Left hindlimb (tissue), 1 donor: ENCODE measurements around the gene DUSP9.

Experiments used
- DNase-seq: peaks from one replicate; pipeline ENCODE4 v3.0.0-alpha.2; 2018

Gene DUSP9

DNA sequence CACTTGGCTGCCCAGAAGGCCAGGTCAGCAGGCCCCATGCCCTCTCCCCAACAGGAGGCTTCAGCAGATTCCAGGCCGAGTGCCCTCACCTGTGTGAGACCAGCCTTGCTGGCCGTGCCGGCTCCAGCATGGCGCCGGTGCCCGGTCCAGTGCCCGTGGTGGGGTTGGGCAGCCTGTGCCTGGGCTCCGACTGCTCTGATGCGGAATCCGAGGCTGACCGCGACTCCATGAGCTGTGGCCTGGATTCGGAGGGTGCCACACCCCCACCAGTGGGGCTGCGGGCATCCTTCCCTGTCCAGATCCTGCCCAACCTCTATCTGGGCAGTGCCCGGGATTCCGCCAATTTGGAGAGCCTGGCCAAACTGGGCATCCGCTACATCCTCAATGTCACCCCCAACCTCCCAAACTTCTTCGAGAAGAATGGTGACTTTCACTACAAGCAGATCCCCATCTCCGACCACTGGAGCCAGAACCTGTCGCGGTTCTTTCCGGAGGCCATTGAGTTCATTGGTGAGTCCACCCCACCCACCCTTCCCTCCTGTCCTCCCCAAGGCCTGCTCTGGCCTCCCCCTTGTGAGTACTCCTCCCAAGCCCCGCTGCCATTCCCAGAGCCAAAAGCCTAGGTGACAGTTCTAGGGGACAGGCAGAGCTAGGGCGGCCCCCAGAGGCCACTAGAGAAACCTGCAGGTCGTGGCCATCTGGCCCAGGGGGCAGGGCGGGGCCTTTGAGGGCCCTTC is 2.3 kb downstream of the DUSP9 start:
- DNase-seq, result no peak

DNA sequence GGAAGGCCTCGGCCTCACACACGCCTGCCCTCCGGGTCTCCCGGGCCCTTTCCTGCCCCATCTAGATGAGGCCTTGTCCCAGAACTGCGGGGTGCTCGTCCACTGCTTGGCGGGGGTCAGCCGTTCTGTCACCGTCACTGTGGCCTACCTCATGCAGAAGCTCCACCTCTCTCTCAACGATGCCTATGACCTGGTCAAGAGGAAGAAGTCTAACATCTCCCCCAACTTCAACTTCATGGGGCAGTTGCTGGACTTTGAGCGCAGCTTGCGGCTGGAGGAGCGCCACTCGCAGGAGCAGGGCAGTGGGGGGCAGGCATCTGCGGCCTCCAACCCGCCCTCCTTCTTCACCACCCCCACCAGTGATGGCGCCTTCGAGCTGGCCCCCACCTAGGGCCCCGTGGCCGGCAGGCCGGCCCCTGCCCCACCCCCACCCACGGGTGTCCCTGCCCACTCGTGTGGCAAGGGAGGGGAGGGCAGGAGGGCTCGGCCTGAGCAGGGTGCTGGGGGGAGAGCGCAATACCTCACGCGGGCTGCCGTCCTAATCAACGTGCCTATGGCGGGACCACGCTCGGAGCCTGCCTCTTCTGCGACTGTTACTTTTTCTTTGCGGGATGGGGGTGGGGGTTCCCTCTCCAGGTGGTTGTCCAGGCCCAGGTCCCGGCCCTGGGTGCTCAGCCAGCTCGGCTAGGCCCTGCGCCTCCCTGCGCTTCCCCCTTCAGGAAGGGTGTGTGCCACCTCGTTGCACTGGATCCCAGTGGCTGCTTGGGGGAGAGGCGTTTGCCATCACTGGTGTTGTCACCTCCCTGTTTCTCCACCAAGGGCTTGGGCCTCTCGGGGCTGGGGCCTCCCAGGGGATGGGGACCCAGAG is 3.1 kb downstream of the DUSP9 start:
- DNase-seq, result no peak

DNA sequence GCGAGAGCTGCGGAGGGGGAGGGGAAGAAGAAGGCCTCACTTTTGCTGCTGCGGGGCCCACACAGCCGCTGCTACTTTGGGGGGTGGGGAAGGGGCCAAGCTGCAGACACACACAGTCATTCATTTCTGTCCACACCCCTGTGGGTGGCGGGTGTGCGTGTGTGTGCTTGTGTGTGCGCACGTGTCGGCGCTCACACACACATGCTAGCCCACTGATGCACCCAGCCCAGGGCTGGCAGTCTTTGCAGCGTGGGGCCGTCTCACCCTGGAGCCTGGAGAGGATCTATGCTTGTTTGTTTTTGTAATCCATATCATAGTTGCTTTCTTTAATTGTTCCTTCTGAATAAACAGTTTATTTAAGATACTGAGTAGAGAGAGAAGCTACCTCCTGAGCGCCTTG is 4.0 kb downstream of the DUSP9 start:
- no peak for DNase-seq

DNA sequence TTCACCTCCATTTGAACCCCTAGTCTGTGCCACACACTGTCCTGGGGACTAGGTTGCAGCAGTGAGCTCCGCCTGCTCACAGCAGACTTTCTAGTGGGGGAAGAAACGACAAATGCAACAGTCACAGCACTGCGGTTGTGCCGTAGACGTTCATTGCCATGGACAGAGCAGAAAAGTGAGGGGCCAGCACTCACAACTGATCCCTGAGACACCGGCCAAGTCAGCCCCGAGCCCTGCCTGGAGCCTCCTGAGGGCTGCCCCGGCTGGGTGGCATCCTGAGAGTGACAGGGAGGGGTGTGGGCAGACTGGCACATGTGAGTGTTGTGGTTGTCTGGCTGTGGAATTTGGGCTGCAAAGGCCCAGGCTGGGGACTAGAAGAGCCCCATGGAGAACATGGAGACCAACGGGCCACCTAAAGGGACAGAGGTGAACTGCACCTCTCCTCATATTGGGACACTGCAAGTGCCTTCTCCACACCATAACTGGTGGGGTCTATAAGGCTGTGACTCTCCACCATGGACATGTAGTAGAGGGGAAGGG is 4.6 kb downstream of the DUSP9 start:
- DNase-seq, result no peak

DNA sequence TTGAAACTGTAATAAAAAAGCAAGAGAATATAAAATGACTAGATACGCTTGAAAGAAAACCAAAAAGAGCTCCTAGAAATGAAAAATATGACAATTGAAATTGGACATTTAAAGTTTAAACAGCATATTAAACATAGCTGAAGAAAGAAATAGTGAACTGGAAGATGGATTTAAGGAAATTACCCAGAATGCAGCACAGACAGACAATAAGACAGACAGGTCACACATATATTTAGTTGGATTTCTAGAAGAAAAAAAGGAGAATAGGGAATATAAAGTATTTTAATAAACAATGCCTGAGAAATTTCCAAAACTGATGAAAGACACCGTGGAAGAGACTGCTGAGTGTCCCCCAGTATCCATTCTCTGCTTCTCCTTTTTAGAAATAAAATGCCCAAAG is 6.6 kb downstream of the DUSP9 start:
- DNase-seq, result no peak

DNA sequence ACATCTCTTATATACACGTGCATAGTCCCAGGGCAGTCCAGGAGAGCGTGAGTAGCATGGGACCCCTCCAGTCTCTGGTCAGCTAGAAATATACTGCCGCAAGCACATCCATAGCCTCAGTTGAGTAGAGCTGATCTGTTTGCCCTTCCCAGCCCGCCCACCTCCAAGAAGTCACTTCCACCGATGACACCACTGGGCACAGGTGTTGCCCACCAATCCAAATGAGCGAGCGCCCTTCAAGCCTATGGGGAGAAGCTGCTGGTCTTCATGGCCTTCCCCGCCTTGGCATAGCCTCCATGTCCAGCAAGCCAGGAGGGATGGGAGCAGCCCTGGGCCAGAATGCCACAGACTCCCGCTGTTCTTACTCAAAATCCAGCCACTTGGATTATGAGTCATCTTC is 10.2 kb downstream of the DUSP9 start:
- no peak for DNase-seq

DNA sequence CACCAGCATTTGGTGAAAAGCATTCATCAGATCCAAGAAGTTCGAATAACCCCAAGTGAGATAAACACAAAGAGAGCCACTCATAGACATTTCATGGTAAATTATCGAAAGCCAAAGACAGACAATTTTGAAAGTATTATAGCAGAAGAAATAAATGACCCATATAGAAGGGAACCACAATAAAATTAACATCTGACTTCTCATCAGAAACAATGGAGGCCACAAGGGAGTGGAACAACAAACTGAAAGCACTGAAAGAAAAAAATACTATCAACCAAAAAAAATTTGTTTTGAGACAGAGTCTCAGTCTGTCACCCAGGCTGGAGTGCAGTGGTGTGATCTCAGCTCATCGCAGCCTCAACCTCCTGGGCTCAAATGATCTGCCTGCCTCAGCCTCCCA is 12.3 kb downstream of the DUSP9 start:
- DNase-seq, result no peak

DNA sequence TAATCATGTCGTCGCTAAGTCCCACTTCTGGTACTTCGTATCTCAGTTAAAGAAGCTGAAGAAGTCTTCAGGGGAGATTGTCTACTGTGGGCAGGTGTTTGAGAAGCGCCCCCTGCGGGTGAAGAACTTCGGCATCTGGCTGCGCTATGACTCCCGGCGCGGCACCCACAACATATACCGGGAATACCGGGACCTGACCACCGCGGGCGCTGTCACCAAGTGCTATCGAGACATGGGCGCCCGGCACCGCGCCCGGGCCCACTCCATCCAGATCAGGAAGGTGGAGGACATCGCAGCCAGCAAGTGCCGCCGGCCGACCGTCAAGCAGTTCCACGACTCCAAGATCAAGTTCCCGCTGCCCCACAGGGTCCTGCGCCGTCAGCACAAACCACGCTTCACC is 15.3 kb downstream of the DUSP9 start:
- no peak for DNase-seq

DNA sequence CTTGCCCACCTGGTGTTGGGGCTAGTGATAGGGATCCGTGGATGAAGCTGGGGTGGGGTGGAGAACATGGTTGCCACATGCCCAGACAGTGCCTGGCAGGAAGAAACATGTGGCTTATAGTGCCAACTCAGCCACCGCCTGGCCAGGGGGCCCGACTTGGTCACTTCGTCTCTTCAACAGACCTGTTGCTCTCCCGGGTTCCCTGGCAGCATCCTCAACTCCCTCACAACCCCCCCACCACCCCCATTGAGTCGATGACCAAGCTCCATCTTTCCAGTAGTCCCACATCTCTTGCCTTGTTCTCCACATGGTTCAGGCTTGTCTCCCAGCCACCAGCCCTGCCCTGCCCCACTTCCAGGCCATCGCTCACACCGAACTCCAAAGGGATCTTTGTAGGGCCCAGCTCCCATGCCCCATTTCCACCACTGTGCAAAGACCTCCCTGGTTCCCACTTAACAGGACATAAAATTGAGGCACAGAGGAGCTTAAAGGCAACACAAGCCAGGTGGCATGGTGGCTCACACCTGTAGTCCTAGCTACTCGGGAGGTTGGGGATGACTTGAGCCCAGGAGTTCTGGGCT is 18.8 kb downstream of the DUSP9 start:
- no peak for DNase-seq

DNA sequence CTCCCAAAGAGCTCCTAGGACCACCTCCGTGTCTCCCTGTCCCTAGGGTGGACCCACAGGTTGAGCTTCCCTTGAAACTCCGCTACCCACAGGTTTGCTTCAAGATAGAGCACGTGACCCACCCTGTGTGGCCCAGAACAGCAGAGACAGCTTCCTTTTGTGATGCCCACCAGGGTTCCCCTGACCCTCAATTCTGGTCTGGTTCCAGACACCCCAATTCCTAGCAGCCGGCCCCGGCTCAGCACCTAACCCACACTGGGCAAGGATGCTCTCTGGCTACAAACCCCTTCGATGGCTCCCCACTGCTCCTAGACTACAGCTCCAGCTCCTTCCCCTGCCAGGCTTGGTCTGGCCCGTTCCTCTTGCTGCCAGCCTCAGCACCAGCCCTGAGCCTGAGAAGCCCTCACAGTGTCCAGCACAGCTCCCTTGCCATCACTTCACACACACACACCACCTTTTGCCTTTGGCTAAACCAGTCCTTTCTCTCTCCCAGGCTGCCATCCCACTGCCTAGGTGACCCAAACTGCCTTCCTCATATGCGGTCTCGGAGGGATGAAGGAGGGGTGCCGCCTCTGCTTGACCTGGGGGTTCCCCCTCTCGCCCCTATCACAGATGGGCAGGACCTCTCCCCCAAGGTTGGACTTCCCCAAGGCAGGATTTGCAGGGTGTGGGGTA is 20.4 kb downstream of the DUSP9 start:
- DNase-seq, result no peak

DNA sequence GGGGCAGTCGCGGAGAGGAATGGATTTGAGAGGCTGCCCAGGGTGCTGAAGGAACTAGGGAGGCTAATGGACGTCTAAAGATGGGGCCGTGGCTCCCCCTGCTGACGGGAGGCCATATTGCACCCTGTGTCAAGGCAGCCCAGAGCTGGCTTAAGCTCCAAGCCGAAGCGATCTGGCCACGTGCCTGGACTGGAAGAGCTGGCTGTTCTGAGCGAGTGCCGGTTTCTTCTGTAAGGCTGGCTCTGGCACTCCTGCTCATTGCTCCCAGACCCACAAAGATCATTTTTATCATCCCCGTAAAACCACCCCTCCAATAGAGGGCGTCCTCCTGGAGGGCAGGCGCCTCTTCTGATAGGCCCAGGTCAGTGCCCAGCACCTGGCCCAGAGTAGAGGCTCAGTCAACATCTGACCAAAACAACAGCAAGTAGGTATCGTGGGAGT is 21.0 kb downstream of the DUSP9 start:
- peak; percentile 82 for DNase-seq

DNA sequence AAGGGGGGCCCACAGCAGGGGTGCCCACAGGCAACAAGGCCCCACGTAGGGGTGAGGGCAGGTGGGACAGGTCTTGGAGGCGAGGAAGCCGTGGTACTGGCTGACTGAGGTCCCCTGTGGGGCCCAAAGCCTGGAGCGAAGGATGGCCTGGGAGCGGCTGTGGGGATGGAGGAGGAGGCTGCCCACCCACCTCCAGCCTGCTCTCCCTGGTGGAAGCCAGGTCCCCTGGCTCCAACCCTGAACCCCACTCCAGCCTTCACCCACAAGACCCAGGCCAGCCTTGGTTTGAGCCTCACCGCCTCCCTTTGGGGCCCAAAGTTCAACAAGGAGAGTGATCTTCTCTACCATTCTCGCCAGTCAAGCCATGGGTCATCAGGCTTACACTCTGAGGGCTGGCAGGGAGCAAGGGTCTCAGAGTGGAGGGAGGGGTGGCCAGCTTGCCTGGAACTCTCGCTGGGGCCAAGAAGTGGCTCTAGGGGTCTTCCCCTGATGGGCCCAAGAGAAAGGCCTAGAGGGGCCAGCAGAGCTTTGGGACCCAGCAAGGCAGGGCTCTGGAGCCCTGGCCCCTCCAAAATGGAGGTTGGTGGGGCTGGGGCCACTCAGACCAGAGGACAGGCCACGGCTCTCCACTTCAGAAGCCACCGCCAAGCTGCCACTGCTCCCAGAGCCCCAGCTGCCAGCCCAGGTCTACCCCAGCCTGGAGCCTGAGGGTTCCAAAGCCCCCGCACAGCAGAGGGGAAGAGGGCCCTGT is 21.6 kb downstream of the DUSP9 start:
- DNase-seq, result no peak

DNA sequence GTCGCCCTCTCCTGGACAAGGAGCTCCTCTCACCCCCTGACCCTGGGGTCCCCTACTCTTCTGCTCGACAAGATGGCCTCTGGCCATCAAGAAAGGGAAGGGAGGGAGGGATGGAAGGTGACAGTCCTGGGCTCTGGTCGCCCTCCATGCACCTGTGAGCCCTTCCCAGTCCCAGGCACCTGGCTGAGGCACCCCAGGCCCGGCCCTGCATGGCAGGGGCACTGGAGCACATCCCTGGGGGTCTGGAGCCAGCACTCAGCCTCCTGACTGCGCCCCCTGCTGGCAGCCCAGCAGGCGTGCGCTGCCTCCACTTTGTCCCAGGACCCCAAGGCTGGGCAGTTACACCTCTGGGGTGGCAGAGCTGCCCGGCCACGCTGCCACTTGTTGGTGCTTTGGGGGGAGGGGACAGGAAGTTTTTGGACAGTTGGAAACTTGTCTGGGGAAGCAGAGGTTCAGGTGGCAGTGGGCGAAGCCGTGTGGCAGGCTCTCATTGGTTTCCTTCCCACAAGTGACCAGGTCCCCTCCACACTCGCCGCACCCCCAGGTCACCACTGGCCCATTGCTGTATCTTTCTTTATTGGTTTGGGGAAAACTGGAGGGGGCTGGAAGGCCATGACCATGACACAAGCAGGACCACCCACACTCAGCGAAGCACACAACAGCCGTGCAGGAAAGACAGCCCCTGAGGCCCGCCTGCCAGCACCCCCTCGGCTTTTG is 22.3 kb downstream of the DUSP9 start:
- DNase-seq, result no peak

DNA sequence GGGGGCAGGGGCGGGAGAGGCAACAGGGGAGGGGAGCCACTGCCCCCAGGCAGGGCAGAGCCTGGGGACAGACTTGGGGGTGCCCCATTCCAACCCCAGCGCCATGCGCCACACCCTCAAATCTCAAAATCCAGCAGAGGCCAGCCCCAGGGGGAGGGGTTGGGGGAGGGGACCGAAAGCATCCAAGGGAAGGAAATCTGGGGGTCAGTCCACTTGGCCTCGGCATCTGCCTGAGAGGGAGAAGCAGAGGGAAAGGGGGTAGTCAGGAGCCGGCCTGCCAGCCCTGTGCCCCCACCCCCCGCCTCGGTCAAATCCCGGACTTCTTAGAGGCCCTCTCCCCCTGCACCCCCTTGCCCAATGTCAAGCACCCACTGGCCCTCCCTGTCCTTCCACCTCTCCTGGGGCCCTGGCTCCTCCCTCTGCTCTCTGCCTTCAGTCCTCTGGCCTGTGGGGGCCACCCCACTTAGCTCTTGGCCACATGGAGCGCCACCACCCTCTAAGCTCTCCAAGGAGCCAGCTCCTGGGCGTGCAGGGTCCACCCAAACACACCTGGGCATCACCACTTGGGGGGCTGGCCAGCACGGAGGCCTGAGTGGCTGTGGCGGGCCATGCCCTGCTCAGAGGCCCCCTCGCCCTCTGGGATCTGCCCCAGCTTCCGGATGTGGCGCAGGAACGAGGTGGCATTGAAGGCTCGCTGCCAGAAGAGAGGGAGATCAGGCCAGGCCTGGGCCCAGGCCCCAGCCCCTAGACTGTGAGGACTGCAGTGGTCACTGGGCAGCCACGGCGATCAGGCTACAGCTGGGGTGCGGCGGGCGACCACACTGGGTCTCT is 23.1 kb downstream of the DUSP9 start:
- no peak for DNase-seq

DNA sequence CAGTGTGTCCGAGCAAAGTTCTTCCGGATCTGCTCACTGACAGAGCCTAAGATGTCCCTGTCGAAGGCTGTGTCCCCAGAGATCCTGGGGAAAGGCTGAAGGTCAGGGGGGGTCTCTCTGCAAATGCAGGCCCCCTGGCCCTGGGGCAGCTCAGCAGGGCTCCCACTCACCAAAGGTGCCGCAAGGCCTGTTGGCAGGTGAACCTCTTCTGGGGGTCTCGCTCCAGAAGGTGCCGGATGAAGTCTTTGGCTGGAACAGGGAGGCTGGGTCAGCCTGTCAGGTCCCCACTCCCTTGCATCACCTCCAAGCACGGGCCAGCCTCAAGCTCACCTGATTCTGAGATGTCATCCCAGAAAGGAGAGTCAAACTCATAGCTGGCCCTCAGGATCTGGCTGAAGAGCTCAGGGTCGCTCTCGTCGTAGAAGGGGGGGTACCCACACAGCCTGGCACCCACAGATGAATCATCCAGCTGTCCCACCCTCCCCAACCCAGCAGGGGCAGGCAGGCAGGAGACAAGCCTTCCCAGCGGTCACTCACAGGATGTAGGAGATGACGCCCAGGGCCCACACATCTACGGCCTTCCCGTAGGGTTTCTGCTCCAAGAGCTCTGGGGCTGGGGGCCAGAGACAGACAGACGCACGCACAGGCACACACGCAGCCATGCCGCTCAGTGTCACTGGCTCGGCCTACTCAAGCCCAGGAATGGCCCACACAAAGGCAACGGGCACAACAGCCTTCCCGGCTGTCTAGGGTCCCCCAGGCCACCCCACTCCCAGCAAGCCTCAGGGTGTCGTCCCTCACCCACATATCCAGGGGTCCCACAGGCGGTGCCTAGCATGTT is 24.0 kb downstream of the DUSP9 start:
- DNase-seq, result no peak

DNA sequence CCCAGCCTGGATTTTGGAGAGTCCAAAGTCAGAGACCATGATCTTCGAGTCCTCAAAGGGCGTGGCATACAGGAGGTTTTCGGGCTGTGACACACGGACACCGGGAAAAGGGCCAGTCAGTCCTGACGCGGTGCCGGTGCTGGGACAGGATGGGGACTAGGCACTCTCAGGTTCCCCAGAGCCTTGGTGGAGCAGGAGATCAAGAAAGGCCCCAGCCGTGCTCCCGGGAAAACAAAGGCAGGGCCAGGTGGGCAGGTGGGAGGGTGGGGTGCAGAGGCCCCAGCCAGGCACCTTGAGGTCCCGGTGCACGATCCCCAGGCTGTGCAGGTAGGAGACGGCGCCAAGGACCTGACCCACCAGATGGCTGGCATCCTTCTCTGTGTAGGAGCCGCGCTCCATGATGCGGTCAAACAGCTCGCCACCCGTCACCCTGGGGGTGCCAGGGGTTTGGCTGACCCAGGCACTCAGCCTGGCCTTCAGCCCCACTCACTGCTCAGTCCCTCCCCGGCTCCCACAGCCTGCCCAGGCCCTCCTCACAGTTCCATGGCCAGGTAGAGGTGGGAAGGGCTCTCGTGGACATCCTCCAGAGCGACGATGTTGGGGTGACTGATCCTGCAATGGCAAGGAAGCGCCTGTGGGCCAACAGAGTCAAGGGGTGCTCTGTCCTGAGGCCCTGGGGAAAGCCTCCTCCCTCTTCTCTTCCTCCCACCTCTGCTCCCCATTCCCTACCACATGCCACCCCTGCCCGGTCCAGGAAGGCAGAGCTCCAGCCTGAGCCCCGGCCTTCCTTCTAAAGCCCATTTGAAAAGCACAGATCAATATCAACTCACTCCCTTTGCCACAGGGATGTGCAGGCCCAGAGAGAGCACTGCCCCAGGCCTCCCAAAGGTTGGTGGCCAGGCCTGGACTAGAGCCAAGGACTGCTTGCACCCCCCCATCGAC is 24.9 kb downstream of the DUSP9 start:
- no peak for DNase-seq

DNA sequence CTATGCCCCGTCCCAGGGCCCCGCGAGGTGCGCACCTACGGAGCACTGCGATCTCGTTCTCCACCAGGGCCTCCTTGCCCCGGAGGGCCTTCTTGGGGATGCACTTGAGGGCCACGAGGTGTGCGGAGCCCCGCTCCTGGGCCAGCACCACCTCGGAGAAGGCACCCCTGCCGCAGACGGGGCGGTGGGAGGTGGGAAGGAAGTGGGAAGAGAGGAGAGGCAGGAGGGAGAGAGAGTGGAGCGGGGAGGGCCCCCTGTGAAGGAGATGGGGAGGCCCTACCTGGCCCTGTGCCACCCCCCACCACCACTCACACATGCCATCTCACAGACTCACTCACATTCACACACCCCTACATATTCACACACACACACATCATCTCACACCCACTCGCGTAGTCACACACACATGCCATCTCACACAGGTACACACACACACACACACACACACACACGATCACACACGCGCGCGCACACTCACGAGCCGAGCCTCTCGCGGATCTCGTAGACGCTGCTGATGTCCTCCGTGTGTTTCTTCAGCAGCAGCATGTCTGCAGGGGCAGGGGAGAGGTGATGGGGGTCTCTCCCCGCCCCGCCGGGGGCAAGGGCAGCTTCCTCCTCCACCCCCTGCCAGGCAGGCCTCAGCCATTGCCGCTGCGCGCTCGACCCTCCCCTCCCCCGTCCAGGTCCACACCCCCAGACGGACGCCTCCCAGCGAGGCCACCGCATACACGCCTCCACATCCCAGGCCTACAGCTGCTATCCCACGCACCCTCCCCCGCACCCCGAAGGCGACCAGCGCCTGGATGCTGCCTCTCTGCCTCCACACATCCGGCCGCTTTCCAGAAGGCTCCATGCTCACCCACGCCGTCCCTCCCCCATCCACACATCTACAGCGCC is 25.8 kb downstream of the DUSP9 start:
- no peak for DNase-seq
